Astrocyte (in vitro differentiated cells and primary cell): ENCODE measurements around the gene SLC13A5. TPM values are rescaled to one million over a fixed set of nuclear protein-coding genes. Genes with fewer than 3 reads are reported as not detected.

Source experiments
- DNase-seq: peaks from one replicate; pipeline ENCODE4 v3.0.0-alpha.2; 2010; ENCODE audit warnings: low read depth
- FAIRE-seq: peaks from 2 replicates; lab custom pipeline; 2011; peaks lifted over from hg19 to GRCh38; lab: Jason Lieb, UNC
- H2AFZ ChIP-seq: 2 replicates; pipeline ENCODE4 v1.6.0; 2012; ENCODE audit warnings: low read depth, low read length, inconsistent platforms
- H3K27ac ChIP-seq: 2 replicates; pipeline ENCODE4 v1.5.1; 2011; ENCODE audit warnings: low read depth, low read length, inconsistent platforms
- H3K27me3 ChIP-seq: 2 replicates; pipeline ENCODE4 v1.6.0; 2011; ENCODE audit warnings: low read length, inconsistent platforms; ENCODE audit not compliant: insufficient read depth
- H3K36me3 ChIP-seq: 2 replicates; pipeline ENCODE4 v1.5.1; 2011; ENCODE audit warnings: low read length, inconsistent platforms; ENCODE audit not compliant: insufficient read depth
- H3K4me1 ChIP-seq: 2 replicates; pipeline ENCODE4 v1.5.1; 2011; ENCODE audit warnings: low read length, inconsistent platforms; ENCODE audit not compliant: insufficient read depth
- H3K4me2 ChIP-seq: 2 replicates; pipeline ENCODE4 v1.6.0; 2012; ENCODE audit warnings: low read length, inconsistent platforms
- H3K4me3 ChIP-seq: 2 replicates; pipeline ENCODE4 v1.5.1; 2011; ENCODE audit warnings: low read depth, mild to moderate bottlenecking, low read length, inconsistent platforms; ENCODE audit not compliant: insufficient read depth
- H3K79me2 ChIP-seq: 2 replicates; pipeline ENCODE4 v1.6.0; 2012; ENCODE audit warnings: mild to moderate bottlenecking, low read length, inconsistent platforms; ENCODE audit not compliant: insufficient read depth
- H3K9ac ChIP-seq: 2 replicates; pipeline ENCODE4 v1.6.0; 2012; ENCODE audit warnings: mild to moderate bottlenecking, low read length, inconsistent platforms
- H3K9me3 ChIP-seq: 2 replicates; pipeline ENCODE4 v1.5.1; 2012; ENCODE audit warnings: low read depth, mild to moderate bottlenecking, low read length, inconsistent platforms; ENCODE audit not compliant: insufficient read depth
- H4K20me1 ChIP-seq: 2 replicates; pipeline ENCODE4 v1.6.0; 2012; ENCODE audit warnings: low read length, inconsistent platforms; ENCODE audit not compliant: insufficient read depth
- H3K27ac Mint-ChIP-seq: one replicate; pipeline ENCODE4 v1.8.0; 2021; ENCODE audit warnings: mild to moderate bottlenecking, mixed read lengths; ENCODE audit not compliant: unreplicated experiment
- H3K27me3 Mint-ChIP-seq: one replicate; pipeline ENCODE4 v1.8.0; 2021; ENCODE audit warnings: low read depth, mixed read lengths; ENCODE audit not compliant: unreplicated experiment
- H3K36me3 Mint-ChIP-seq: one replicate; pipeline ENCODE4 v1.8.0; 2021; ENCODE audit warnings: low read depth, mixed read lengths; ENCODE audit not compliant: unreplicated experiment
- H3K4me1 Mint-ChIP-seq: one replicate; pipeline ENCODE4 v1.8.0; 2021; ENCODE audit warnings: low read depth, mixed read lengths; ENCODE audit not compliant: unreplicated experiment
- H3K4me3 Mint-ChIP-seq: one replicate; pipeline ENCODE4 v1.8.0; 2021; ENCODE audit warnings: mild to moderate bottlenecking, moderate library complexity, mixed read lengths; ENCODE audit not compliant: unreplicated experiment
- H3K9me3 Mint-ChIP-seq: one replicate; pipeline ENCODE4 v1.8.0; 2021; ENCODE audit warnings: mild to moderate bottlenecking, mixed read lengths; ENCODE audit not compliant: unreplicated experiment
- CTCF ChIP-seq: IDR thresholded peaks from 2 replicates; pipeline ENCODE4 v1.5.1; 2011; ENCODE audit warnings: low read depth, mild to moderate bottlenecking, inconsistent platforms, low read length, moderate library complexity; ENCODE audit not compliant: insufficient read depth
- EZH2 ChIP-seq: IDR thresholded peaks from 2 replicates; pipeline ENCODE4 v1.6.1; 2012; ENCODE audit warnings: mild to moderate bottlenecking, low read length, inconsistent platforms; ENCODE audit not compliant: insufficient read depth
- total RNA-seq: library from RNA; stranded (reverse); gene quantifications from 2 replicates; pipeline ENCODE4 v1.2.1, GENCODE V29; 2021

Gene SLC13A5
- total RNA-seq, 1 donor from 2014 or later, result 6.9 TPM

GRCh38 chr17:6639014-6639585, 74.1 kb downstream of the SLC13A5 start:
- peak overlapping the region; percentile 85 for H3K27ac Mint-ChIP-seq
- Histone ChIP-seq H3K4me2 (peak overlapping the region; percentile 96), H2AFZ (no peak overlapping the region), H3K4me3 (peak overlapping the region; percentile 78), H3K9ac (peak overlapping the region; percentile 81), H4K20me1 (peaks cover 67% of the 10 kb centered on the region), H3K36me3 (peaks cover 7% of the 10 kb centered on the region), H3K9me3 (no peaks in the 10 kb centered on the region), H3K4me1 (peaks cover 28% of the 10 kb centered on the region), H3K27me3 (no peaks in the 10 kb centered on the region), H3K27ac (no peak overlapping the region), H3K79me2 (peaks cover 50% of the 10 kb centered on the region)
- no peaks in the 10 kb centered on the region for H3K27me3 Mint-ChIP-seq
- peak overlapping the region; percentile 97 for H3K4me3 Mint-ChIP-seq
- H3K4me1 Mint-ChIP-seq, result peaks cover 21% of the 10 kb centered on the region
- no peak for DNase-seq
- H3K36me3 Mint-ChIP-seq, result peaks cover 12% of the 10 kb centered on the region
- TF ChIP-seq EZH2, result no peak
- no peak for TF ChIP-seq CTCF
- no peaks in the 10 kb centered on the region for H3K9me3 Mint-ChIP-seq
- no peak for FAIRE-seq

GRCh38 chr17:6638046-6638908, 74.9 kb downstream of the SLC13A5 start:
- H3K36me3 Mint-ChIP-seq, result peaks cover 14% of the 10 kb centered on the region
- H3K9me3 ChIP-seq, result no peaks in the 10 kb centered on the region
- no peak for TF ChIP-seq CTCF
- no peak overlapping the region for H3K4me3 ChIP-seq
- peaks cover 19% of the 10 kb centered on the region for H3K4me1 Mint-ChIP-seq
- peak overlapping the region; percentile 81 for H3K9ac ChIP-seq
- H2AFZ ChIP-seq, result no peak overlapping the region
- no peak for FAIRE-seq
- H3K4me3 Mint-ChIP-seq, result peak overlapping the region; percentile 76
- H3K27ac Mint-ChIP-seq, result peak overlapping the region; percentile 41
- DNase-seq, result no peak
- H3K9me3 Mint-ChIP-seq, result no peaks in the 10 kb centered on the region
- no peaks in the 10 kb centered on the region for H3K27me3 ChIP-seq
- H3K27ac ChIP-seq, result no peak overlapping the region
- H3K27me3 Mint-ChIP-seq, result no peaks in the 10 kb centered on the region
- peaks cover 12% of the 10 kb centered on the region for H3K36me3 ChIP-seq
- peaks cover 51% of the 10 kb centered on the region for H3K79me2 ChIP-seq
- peak overlapping the region; percentile 96 for H3K4me2 ChIP-seq
- peaks cover 23% of the 10 kb centered on the region for H3K4me1 ChIP-seq
- H4K20me1 ChIP-seq, result peaks cover 59% of the 10 kb centered on the region

- H3K36me3 Mint-ChIP-seq, result peaks cover 17% of the 10 kb centered on the region
- Histone ChIP-seq H3K79me2 (peaks cover 53% of the 10 kb centered on the region), H2AFZ (no peak overlapping the region), H3K9ac (no peak overlapping the region), H3K36me3 (peaks cover 15% of the 10 kb centered on the region), H3K4me1 (peaks cover 20% of the 10 kb centered on the region), H3K4me3 (no peak overlapping the region), H4K20me1 (peaks cover 51% of the 10 kb centered on the region), H3K27ac (no peak overlapping the region), H3K27me3 (no peaks in the 10 kb centered on the region), H3K9me3 (no peaks in the 10 kb centered on the region), H3K4me2 (no peak overlapping the region)
- no peak for DNase-seq
- H3K9me3 Mint-ChIP-seq, result no peaks in the 10 kb centered on the region
- H3K27ac Mint-ChIP-seq, result no peak overlapping the region
- H3K4me1 Mint-ChIP-seq, result peaks cover 12% of the 10 kb centered on the region
- TF ChIP-seq CTCF, result no peak
- no peak for TF ChIP-seq EZH2
- H3K27me3 Mint-ChIP-seq, result no peaks in the 10 kb centered on the region
- FAIRE-seq, result no peak
- H3K4me3 Mint-ChIP-seq, result peak overlapping the region; percentile 66
These were observed 75.7 kb downstream of the SLC13A5 start for GRCh38 chr17:6637458-6637840.
